ENCODE results near the gene SLITRK3. TPM values are rescaled to one million over a fixed set of nuclear protein-coding genes. Genes with fewer than 3 reads are reported as not detected.

The SLITRK3 gene
- polyA plus RNA-seq, 1 donor from 2014 or later: 1.8 TPM

DNA sequence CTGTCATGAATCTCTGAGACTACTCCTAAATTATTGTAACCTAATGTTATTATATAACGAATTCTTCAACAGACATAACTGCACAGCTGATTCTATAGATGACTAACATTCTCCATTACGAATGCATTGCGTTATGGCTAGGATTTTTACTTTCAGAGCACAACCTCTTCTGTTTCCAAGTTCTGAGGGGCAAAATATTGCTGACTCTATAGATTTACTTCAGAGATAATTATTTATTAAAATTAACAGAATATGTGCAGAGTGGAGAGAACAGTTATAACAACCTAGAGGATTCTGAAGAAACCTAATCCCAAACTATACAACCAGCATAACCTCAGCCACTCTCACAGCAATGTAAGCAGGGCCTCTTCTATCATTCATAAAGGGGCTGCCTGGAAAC lies 25.9 kb downstream of the SLITRK3 start:
- no peak overlapping the region for H3K4me3 ChIP-seq (ENCODE audit: low read length)
- no peaks in the 10 kb centered on the region for H3F3A ChIP-seq (ENCODE audit: insufficient read depth, low read length, poor library complexity, severe bottlenecking)
- H3K9me3 ChIP-seq (ENCODE audit: low read length): no peaks in the 10 kb centered on the region
- no peaks in the 10 kb centered on the region for H3K79me2 ChIP-seq (replicated peaks; ENCODE audit: insufficient read depth, low read length)
- no peak for TF ChIP-seq POLR2AphosphoS5 (IDR thresholded peaks at IDR 0.05)
- no peak for TF ChIP-seq RAD21 (conservative IDR thresholded peaks at IDR 0.05)
- TF ChIP-seq, protein P1, sequence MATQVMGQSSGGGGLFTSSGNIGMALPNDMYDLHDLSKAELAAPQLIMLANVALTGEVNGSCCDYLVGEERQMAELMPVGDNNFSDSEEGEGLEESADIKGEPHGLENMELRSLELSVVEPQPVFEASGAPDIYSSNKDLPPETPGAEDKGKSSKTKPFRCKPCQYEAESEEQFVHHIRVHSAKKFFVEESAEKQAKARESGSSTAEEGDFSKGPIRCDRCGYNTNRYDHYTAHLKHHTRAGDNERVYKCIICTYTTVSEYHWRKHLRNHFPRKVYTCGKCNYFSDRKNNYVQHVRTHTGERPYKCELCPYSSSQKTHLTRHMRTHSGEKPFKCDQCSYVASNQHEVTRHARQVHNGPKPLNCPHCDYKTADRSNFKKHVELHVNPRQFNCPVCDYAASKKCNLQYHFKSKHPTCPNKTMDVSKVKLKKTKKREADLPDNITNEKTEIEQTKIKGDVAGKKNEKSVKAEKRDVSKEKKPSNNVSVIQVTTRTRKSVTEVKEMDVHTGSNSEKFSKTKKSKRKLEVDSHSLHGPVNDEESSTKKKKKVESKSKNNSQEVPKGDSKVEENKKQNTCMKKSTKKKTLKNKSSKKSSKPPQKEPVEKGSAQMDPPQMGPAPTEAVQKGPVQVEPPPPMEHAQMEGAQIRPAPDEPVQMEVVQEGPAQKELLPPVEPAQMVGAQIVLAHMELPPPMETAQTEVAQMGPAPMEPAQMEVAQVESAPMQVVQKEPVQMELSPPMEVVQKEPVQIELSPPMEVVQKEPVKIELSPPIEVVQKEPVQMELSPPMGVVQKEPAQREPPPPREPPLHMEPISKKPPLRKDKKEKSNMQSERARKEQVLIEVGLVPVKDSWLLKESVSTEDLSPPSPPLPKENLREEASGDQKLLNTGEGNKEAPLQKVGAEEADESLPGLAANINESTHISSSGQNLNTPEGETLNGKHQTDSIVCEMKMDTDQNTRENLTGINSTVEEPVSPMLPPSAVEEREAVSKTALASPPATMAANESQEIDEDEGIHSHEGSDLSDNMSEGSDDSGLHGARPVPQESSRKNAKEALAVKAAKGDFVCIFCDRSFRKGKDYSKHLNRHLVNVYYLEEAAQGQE (IDR thresholded peaks at IDR 0.05; ENCODE audit: borderline replicate concordance): no peak
- TF ChIP-seq EP300 (conservative IDR thresholded peaks at IDR 0.05; ENCODE audit: poor library complexity, severe bottlenecking): no peak
- no peak for TF ChIP-seq EZH2 (IDR thresholded peaks at IDR 0.05; ENCODE audit: borderline replicate concordance, insufficient read depth, low read length, poor library complexity, severe bottlenecking)
- TF ChIP-seq SMC3 (conservative IDR thresholded peaks at IDR 0.05; ENCODE audit: poor library complexity): no peak
- H3K27me3 ChIP-seq (ENCODE audit: insufficient read depth, low read depth, low read length): no peaks in the 10 kb centered on the region
- H3K9me2 ChIP-seq (ENCODE audit: insufficient read depth, low read length): no peaks in the 10 kb centered on the region
- H4K20me1 ChIP-seq (ENCODE audit: insufficient read depth): no peaks in the 10 kb centered on the region
- no peak overlapping the region for H3K4me2 ChIP-seq (ENCODE audit: low read length)
- H3K9ac ChIP-seq (ENCODE audit: low read length): no peak overlapping the region
- H2AFZ ChIP-seq (ENCODE audit: low read depth, low read length): no peak overlapping the region
- no peak overlapping the region for H3K27ac ChIP-seq (ENCODE audit: low read length)
- H3K36me3 ChIP-seq (ENCODE audit: insufficient read depth, low read length): no peaks in the 10 kb centered on the region

DNA sequence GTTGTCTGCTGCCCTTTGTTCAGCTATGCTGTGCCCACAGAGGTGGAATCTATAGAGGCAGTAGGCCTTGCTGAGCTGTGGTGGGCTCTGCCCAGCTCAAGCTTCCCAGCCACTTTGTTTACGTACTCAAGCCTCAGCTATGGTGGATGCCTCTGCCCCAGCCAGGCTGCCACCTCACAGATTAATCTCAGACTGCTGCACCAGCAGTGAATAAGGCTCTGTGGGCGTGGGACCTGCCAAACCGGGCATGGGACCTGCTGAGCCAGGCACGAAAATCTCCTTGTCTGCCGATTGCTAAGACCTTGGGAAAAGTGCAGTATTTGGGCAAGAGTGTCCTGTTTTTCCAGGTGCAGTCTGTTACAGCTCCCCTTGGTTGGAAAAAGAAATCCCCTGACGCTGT lies 26.8 kb downstream of the SLITRK3 start:
- Histone ChIP-seq H3K9me3 (ENCODE audit: low read length) (no peaks in the 10 kb centered on the region), H3K4me2 (ENCODE audit: low read length) (no peak overlapping the region), H3K27ac (ENCODE audit: low read length) (no peak overlapping the region), H3K9me2 (ENCODE audit: insufficient read depth, low read length) (no peaks in the 10 kb centered on the region), H3K79me2 (replicated peaks; ENCODE audit: insufficient read depth, low read length) (no peaks in the 10 kb centered on the region), H2AFZ (ENCODE audit: low read depth, low read length) (no peak overlapping the region), H3K9ac (ENCODE audit: low read length) (no peak overlapping the region), H4K20me1 (ENCODE audit: insufficient read depth) (no peaks in the 10 kb centered on the region), H3K36me3 (ENCODE audit: insufficient read depth, low read length) (no peaks in the 10 kb centered on the region), H3K4me3 (ENCODE audit: low read length) (no peak overlapping the region), H3K27me3 (ENCODE audit: insufficient read depth, low read depth, low read length) (no peaks in the 10 kb centered on the region), H3F3A (ENCODE audit: insufficient read depth, low read length, poor library complexity, severe bottlenecking) (no peaks in the 10 kb centered on the region)
- TF ChIP-seq EZH2 (IDR thresholded peaks at IDR 0.05; ENCODE audit: borderline replicate concordance, insufficient read depth, low read length, poor library complexity, severe bottlenecking): no peak
- no peak for TF ChIP-seq RAD21 (conservative IDR thresholded peaks at IDR 0.05)
- no peak for TF ChIP-seq MXI1 (conservative IDR thresholded peaks at IDR 0.05; ENCODE audit: poor library complexity, severe bottlenecking)
- no peak for TF ChIP-seq SMC3 (conservative IDR thresholded peaks at IDR 0.05; ENCODE audit: poor library complexity)
- TF ChIP-seq POLR2AphosphoS5 (IDR thresholded peaks at IDR 0.05): no peak

DNA sequence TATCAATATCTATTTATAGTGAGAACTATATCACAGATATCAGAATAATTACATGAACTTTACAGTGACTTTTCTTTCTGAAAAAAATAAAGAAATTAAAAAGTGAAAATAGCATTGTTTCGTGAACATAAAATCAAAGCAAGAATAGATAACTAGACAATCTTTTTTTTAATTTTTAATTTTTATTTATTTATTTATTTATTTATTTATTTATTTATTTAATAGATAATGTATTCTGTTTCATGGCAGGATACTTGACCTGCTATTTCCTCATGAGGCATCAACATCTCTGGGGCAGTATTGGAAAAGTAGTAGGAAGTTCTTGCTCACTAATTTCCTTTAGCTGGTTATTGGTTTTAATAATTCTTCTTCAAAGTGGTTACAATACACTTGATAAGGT lies 33.3 kb downstream of the SLITRK3 start:
- no peak overlapping the region for H2AFZ ChIP-seq (ENCODE audit: low read depth, low read length)
- H3K36me3 ChIP-seq (ENCODE audit: insufficient read depth, low read length): no peaks in the 10 kb centered on the region
- no peaks in the 10 kb centered on the region for H3K9me3 ChIP-seq (ENCODE audit: low read length)
- no peaks in the 10 kb centered on the region for H3K79me2 ChIP-seq (replicated peaks; ENCODE audit: insufficient read depth, low read length)
- H3K9ac ChIP-seq (ENCODE audit: low read length): no peak overlapping the region
- H3K4me3 ChIP-seq (ENCODE audit: low read length): no peak overlapping the region
- no peaks in the 10 kb centered on the region for H3K27me3 ChIP-seq (ENCODE audit: insufficient read depth, low read depth, low read length)
- no peak overlapping the region for H3K27ac ChIP-seq (ENCODE audit: low read length)
- no peak for TF ChIP-seq MXI1 (conservative IDR thresholded peaks at IDR 0.05; ENCODE audit: poor library complexity, severe bottlenecking)
- TF ChIP-seq, protein P2, sequence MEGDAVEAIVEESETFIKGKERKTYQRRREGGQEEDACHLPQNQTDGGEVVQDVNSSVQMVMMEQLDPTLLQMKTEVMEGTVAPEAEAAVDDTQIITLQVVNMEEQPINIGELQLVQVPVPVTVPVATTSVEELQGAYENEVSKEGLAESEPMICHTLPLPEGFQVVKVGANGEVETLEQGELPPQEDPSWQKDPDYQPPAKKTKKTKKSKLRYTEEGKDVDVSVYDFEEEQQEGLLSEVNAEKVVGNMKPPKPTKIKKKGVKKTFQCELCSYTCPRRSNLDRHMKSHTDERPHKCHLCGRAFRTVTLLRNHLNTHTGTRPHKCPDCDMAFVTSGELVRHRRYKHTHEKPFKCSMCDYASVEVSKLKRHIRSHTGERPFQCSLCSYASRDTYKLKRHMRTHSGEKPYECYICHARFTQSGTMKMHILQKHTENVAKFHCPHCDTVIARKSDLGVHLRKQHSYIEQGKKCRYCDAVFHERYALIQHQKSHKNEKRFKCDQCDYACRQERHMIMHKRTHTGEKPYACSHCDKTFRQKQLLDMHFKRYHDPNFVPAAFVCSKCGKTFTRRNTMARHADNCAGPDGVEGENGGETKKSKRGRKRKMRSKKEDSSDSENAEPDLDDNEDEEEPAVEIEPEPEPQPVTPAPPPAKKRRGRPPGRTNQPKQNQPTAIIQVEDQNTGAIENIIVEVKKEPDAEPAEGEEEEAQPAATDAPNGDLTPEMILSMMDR (IDR thresholded peaks at IDR 0.05; ENCODE audit: poor library complexity, severe bottlenecking): no peak
- TF ChIP-seq, protein P1 (IDR thresholded peaks at IDR 0.05; ENCODE audit: borderline replicate concordance): no peak
- no peak for TF ChIP-seq TAF1 (IDR thresholded peaks at IDR 0.05; ENCODE audit: low read depth)
- no peak for TF ChIP-seq EP300 (conservative IDR thresholded peaks at IDR 0.05; ENCODE audit: poor library complexity, severe bottlenecking)
- TF ChIP-seq SMC3 (conservative IDR thresholded peaks at IDR 0.05; ENCODE audit: poor library complexity): no peak
- TF ChIP-seq RAD21 (conservative IDR thresholded peaks at IDR 0.05): no peak
- TF ChIP-seq EZH2 (IDR thresholded peaks at IDR 0.05; ENCODE audit: borderline replicate concordance, insufficient read depth, low read length, poor library complexity, severe bottlenecking): no peak
- no peak for TF ChIP-seq POLR2AphosphoS5 (IDR thresholded peaks at IDR 0.05)
- H4K20me1 ChIP-seq (ENCODE audit: insufficient read depth): no peaks in the 10 kb centered on the region
- no peaks in the 10 kb centered on the region for H3K9me2 ChIP-seq (ENCODE audit: insufficient read depth, low read length)
- H3K4me2 ChIP-seq (ENCODE audit: low read length): no peak overlapping the region
- no peaks in the 10 kb centered on the region for H3F3A ChIP-seq (ENCODE audit: insufficient read depth, low read length, poor library complexity, severe bottlenecking)
